Fibroblast of peridontal ligament (primary cell): Measurements from ENCODE around the gene CCHCR1.
A peak's percentile ranks its signal among the peaks of the same experiment; 100 is the strongest.

Experiments used
- DNase-seq: peaks from one replicate; pipeline ENCODE4 v3.0.0-alpha.2; 2010; ENCODE audit errors: extremely low read depth

CCHCR1 gene

GRCh38 chr6:31130751-31131150 is 26.9 kb downstream of the CCHCR1 start:
- no peak for DNase-seq

GRCh38 chr6:31129130-31129529 is 28.5 kb downstream of the CCHCR1 start:
- no peak for DNase-seq

GRCh38 chr6:31128093-31128676 is 29.4 kb downstream of the CCHCR1 start:
- peak; percentile 35 for DNase-seq

- DNase-seq = no peak
These were observed 31.0 kb downstream of the CCHCR1 start for GRCh38 chr6:31126396-31127175.

GRCh38 chr6:31125586-31126363 is 31.8 kb downstream of the CCHCR1 start:
- peak; percentile 9 for DNase-seq

GRCh38 chr6:31125162-31125561 is 32.4 kb downstream of the CCHCR1 start:
- no peak for DNase-seq

- peak; percentile 76 for DNase-seq
These were observed 34.6 kb downstream of the CCHCR1 start for GRCh38 chr6:31122791-31123706.

- DNase-seq = no peak
These were observed 36.3 kb downstream of the CCHCR1 start for GRCh38 chr6:31121131-31121790.

GRCh38 chr6:31120151-31120915 is 37.3 kb downstream of the CCHCR1 start, which contains the start of gene CDSN:
Gene CDSN (minus strand): TSS chr6:31120446. CDS start chr6:31120419, 27 bp downstream.
- no peak for DNase-seq

GRCh38 chr6:31118178-31118577 is 39.4 kb downstream of the CCHCR1 start:
- no peak for DNase-seq

- DNase-seq = peak; percentile 31
These were observed 40.8 kb downstream of the CCHCR1 start for GRCh38 chr6:31116661-31117385.

GRCh38 chr6:31115941-31116560 is 41.6 kb downstream of the CCHCR1 start:
- no peak for DNase-seq

GRCh38 chr6:31114970-31115849 is 42.4 kb downstream of the CCHCR1 start:
- DNase-seq = peak; percentile 31

GRCh38 chr6:31114541-31114878 is 43.1 kb downstream of the CCHCR1 start, which contains the start of gene PSORS1C1:
Gene PSORS1C1 (plus strand): TSS chr6:31114800. CDS start chr6:31129633, 14,833 bp downstream.
- DNase-seq = peak; percentile 95

GRCh38 chr6:31113861-31114540 is 43.6 kb downstream of the CCHCR1 start:
- peak; percentile 94 for DNase-seq

GRCh38 chr6:31112478-31112877 is 45.1 kb downstream of the CCHCR1 start, which contains the start of gene C6orf15:
Gene C6orf15 (minus strand): TSS chr6:31112575. CDS start chr6:31112555, 20 bp downstream.
- DNase-seq = no peak

GRCh38 chr6:31111712-31112111 is 45.9 kb downstream of the CCHCR1 start:
- DNase-seq = no peak
